SK-N-MC (cell line): ENCODE measurements around the gene RPUSD1.

Source experiments
- DNase-seq: peaks from one replicate; pipeline ENCODE4 v3.0.0-alpha.2; 2011; ENCODE audit warnings: low read depth, low spot score
- H3K27ac ChIP-seq: fragments of 200-600 bp; sonication (generic); 2 replicates; pipeline ENCODE4 v1.5.1; 2016; ENCODE audit warnings: mixed run types
- H3K36me3 ChIP-seq: fragments of 200-600 bp; sonication (generic); 2 replicates; pipeline ENCODE4 v1.6.1; 2017; ENCODE audit warnings: antibody characterized with exemption, low read length, mixed read lengths; ENCODE audit not compliant: insufficient read depth
- H3K4me3 ChIP-seq: fragments of 200-600 bp; sonication (generic); 2 replicates; pipeline ENCODE4 v1.5.1; 2016
- H3K9ac ChIP-seq: fragments of 200-600 bp; sonication (generic); 2 replicates; pipeline ENCODE4 v1.8.0; 2017; ENCODE audit warnings: mixed run types, mixed read lengths; ENCODE audit not compliant: insufficient read length
- H3K9me3 ChIP-seq: fragments of 200-600 bp; sonication (generic); 2 replicates; pipeline ENCODE4 v1.6.1; 2017; ENCODE audit warnings: low read depth, mild to moderate bottlenecking, antibody characterized with exemption, low read length, moderate library complexity, mixed read lengths
- EZH2 ChIP-seq: fragments of 200-600 bp; sonication (generic); IDR thresholded peaks from one replicate; pipeline ENCODE4 v1.6.1; 2017; ENCODE audit warnings: antibody characterized with exemption
- FOXP2 ChIP-seq: optimal IDR thresholded peaks from 2 replicates; pipeline ENCODE3; 2011; ENCODE audit warnings: mild to moderate bottlenecking, moderate library complexity; ENCODE audit not compliant: insufficient read depth; ENCODE audit errors: extremely low read length, control extremely low read depth
- POLR2AphosphoS5 ChIP-seq: IDR thresholded peaks from 2 replicates; pipeline ENCODE4 v1.6.1; 2012; ENCODE audit warnings: mild to moderate bottlenecking, low read depth, low read length, borderline replicate concordance

The RPUSD1 gene

DNA sequence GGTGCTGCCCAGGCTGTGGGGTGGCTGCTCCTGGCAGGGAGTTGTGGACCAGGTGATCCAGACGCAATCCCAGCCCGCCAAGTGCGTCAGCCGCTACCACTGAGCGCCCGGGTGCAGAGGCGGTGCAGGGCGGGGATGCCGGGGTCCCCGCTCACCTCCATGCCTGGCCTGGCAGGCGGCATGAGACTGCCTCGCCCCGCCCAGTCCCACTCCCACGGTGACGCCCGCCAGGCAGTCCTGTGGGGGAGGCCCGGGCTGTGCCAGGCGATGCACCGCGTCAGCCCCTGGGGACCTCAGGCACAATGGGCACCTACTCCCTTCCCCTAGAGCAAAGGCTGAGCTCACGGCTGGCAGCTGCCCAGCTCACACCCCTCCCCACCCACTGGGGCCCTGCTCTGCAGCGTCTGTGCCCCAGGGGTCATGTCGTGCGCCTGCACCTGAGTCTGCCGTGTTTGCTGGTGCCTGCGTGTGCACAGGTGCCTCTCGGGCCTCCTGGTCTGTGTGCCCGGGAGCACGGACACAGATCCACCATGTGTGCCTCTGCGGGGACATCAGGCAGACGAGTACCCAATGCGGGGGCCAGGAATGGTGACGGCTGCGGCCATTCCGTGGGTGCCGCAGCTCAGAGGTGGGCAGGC lies 5.3 kb downstream of the RPUSD1 start:
- DNase-seq = no peak
- no peak overlapping the region for H3K4me3 ChIP-seq
- H3K27ac ChIP-seq = no peak overlapping the region
- no peak overlapping the region for H3K9ac ChIP-seq
- TF ChIP-seq POLR2AphosphoS5 (no peak), FOXP2 (no peak), EZH2 (no peak)
- H3K9me3 ChIP-seq = no peaks in the 10 kb centered on the region
- no peaks in the 10 kb centered on the region; the same call in 1 of the 2 replicates for H3K36me3 ChIP-seq

GRCh38 chr16:782258-782657 lies 5.9 kb downstream of the RPUSD1 start:
- no peak overlapping the region for H3K4me3 ChIP-seq
- H3K36me3 ChIP-seq = no peaks in the 10 kb centered on the region; the same call in 1 of the 2 replicates
- no peak for TF ChIP-seq POLR2AphosphoS5
- TF ChIP-seq EZH2 = no peak
- no peak for TF ChIP-seq FOXP2
- H3K9ac ChIP-seq = no peak overlapping the region
- H3K27ac ChIP-seq = no peak overlapping the region
- no peak for DNase-seq
- H3K9me3 ChIP-seq = no peaks in the 10 kb centered on the region

DNA sequence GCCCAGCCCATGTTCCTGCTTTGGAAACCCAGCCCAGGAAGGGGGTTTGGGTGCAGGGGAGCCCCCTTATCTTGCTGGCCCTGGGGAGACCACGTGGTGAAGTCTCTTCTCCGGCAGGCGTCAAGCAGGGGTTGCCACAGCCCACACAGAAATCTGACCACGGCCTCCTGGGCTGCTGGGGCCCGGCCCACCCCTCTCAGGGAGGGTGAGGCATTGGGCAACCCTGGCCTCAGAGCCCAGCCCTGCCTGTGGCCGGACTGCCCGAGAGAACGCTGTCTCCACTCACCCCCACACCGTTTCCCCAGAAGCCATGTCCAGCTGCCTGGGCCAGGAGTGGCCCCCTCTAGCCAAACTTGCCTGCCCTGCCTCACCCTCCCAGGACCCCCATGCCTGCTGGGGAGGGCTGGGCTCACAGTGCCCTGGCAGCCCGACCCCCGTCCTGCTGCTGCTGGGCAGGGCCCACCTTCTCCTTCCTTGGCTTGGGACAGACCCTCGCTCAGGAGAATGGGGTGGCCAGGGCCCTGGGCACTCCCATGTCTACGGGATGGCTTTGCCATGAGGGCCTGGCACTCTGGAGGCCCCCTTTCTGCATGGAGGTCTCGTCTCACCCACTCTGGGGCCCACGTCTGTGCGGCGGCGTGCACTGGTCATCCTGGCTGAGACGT lies 6.7 kb downstream of the RPUSD1 start:
- Histone ChIP-seq H3K9me3 (no peaks in the 10 kb centered on the region), H3K27ac (no peak overlapping the region), H3K4me3 (no peak overlapping the region), H3K9ac (no peak overlapping the region), H3K36me3 (no peaks in the 10 kb centered on the region; the same call in 1 of the 2 replicates)
- no peak for DNase-seq
- no peak for TF ChIP-seq POLR2AphosphoS5
- no peak for TF ChIP-seq FOXP2
- TF ChIP-seq EZH2 = no peak

GRCh38 chr16:780296-780695 lies 7.9 kb downstream of the RPUSD1 start:
- Histone ChIP-seq H3K27ac (no peak overlapping the region), H3K9me3 (no peaks in the 10 kb centered on the region), H3K9ac (no peak overlapping the region), H3K4me3 (no peak overlapping the region), H3K36me3 (no peaks in the 10 kb centered on the region)
- TF ChIP-seq EZH2 (no peak), FOXP2 (no peak), POLR2AphosphoS5 (no peak)
- DNase-seq = no peak

DNA sequence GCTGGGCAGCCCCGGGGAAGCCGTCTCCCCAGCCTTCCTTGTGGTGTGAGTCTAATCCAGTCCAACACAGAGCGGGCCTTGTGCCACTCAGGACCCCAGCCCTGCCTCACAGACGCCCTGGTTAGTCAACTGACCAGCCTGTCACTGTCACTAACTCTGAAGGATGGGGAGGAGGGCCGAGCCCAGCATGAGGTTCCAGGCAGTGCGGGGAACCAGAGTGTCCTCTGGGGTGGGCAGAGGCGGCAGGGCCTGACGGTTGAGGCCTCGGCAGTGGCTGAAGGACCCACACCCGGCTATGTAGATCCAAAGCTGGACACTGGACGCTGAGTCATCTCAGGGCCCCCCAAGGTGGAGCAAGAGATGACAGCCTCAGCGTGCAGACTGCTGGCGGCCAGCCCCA lies 8.6 kb downstream of the RPUSD1 start:
- Histone ChIP-seq H3K27ac (no peak overlapping the region), H3K9ac (no peak overlapping the region), H3K36me3 (no peaks in the 10 kb centered on the region), H3K4me3 (no peak overlapping the region), H3K9me3 (no peaks in the 10 kb centered on the region)
- no peak for DNase-seq
- TF ChIP-seq FOXP2 (no peak), EZH2 (no peak), POLR2AphosphoS5 (no peak)

- TF ChIP-seq EZH2 = no peak
- no peak for TF ChIP-seq POLR2AphosphoS5
- no peak for TF ChIP-seq FOXP2
- no peaks in the 10 kb centered on the region for H3K9me3 ChIP-seq
Measured at GRCh38 chr16:778909-779527, 9.2 kb downstream of the RPUSD1 start.

GRCh38 chr16:778447-778846 lies 9.7 kb downstream of the RPUSD1 start:
- H3K36me3 ChIP-seq = no peaks in the 10 kb centered on the region
- H3K9ac ChIP-seq = no peak overlapping the region
- TF ChIP-seq POLR2AphosphoS5 (no peak), FOXP2 (no peak), EZH2 (no peak)
- no peak overlapping the region for H3K27ac ChIP-seq
- H3K4me3 ChIP-seq = no peak overlapping the region
- no peak for DNase-seq
- H3K9me3 ChIP-seq = no peaks in the 10 kb centered on the region

More at GRCh38 chr16:778909-779527, 9.2 kb downstream of the RPUSD1 start:
- Histone ChIP-seq H3K36me3 (no peaks in the 10 kb centered on the region), H3K9ac (no peak overlapping the region), H3K4me3 (no peak overlapping the region), H3K27ac (no peak overlapping the region)
- no peak for DNase-seq

GRCh38 chr16:777826-778225 lies 10.4 kb downstream of the RPUSD1 start:
- Histone ChIP-seq H3K4me3 (no peak overlapping the region), H3K27ac (no peak overlapping the region), H3K9me3 (no peaks in the 10 kb centered on the region), H3K9ac (no peak overlapping the region), H3K36me3 (no peaks in the 10 kb centered on the region)
- TF ChIP-seq EZH2 (no peak), POLR2AphosphoS5 (no peak), FOXP2 (no peak)
- DNase-seq = no peak
